NCI-H1048 (cell line): Measurements from ENCODE around the gene STXBP6.

Source experiments
- DNase-seq: peaks from one replicate; lab custom pipeline; 2025; lab: John Stamatoyannopoulos, UW

Gene STXBP6

DNA sequence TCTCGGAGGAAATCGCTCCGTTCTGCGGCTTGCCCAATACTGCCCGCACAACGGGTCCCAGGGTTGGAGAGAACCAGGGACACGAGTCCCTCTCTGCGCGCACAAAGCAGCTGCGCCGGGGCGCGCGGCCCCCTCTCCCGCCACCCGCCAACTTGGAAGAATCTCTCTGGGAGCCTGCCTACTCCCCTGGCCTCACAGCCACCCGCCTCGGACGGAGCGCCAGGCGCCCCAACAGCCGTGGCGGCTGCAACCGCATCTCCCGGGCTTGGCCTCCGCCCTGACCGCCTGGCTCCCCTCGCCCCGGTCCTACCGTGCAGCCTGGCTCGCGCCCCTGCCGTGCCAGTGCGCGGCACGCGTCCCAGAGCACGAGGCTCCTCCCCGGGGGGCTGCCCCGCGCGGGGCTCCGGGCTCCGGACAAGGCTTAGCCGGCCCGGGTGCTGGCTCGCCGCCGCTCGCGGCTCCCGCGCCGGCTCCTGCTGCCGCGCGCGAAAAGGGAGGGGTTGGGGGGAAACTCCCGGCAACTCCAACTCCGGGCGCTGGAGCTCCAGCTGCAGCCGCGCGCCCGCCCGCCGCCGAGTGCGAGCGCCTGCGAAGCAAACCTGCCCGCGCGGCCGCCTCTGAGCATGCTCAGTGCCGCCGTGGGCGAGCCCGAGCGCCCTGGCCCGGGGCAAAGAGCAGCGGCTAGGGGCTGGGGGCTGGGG is at the start of gene STXBP6:
TSS of gene STXBP6 (minus strand) at position 580 of the 701 bp plus-strand sequence. CDS start 75,329 bp downstream, outside the sequence.
- DNase-seq = no peak

DNA sequence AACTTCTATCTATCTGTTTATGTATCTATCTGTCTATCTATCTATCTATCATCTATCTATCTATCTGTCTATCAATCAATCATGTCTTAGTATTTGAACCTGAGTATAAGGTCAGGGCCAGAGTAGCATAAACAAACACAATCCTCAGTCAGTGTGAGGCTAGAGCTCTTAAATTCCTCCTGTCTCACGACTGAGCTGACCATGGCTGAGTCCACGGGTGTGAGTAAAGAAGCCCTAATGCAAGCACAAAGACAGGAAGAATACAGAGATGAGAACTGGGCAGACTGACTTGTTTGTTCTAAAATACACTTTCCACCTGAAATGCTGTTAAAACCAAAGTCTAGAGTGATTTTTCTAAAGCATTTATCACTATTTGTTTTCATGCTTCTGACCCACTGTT is 47.2 kb upstream of the STXBP6 start:
- DNase-seq = no peak

DNA sequence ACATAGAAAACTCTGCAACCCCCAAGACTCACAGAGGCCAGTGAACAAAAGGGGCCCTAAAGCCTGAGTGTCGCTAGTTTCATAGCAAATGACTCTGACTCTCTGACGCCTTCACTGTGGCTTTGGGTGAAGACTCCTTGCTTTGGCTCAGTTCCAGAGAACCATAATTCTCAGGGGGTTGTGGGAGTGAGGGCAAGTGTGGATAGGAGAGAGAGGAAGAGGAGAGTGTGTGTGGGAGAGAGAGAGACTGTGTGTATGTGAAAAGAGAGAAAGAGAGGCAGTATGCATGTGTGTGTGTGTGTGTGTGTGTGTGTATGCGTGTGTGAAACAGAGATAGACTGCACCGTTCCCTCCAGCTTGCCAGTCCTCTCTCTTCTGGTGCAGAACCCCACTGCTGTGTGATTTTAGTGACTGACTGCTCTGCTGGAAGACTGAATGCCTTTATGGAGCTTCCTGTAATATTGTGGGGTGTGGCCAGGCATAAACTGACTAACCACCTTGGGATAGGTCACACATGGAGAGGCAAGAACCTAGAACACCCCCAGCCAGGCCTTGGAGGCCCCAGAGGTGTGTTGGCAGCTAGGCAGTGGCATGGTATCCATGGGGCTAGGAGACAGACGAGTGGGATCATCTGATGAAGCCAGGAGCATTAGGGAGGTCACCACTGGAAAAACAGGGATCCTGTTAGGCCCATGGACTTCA is 45.9 kb upstream of the STXBP6 start:
- DNase-seq = no peak

DNA sequence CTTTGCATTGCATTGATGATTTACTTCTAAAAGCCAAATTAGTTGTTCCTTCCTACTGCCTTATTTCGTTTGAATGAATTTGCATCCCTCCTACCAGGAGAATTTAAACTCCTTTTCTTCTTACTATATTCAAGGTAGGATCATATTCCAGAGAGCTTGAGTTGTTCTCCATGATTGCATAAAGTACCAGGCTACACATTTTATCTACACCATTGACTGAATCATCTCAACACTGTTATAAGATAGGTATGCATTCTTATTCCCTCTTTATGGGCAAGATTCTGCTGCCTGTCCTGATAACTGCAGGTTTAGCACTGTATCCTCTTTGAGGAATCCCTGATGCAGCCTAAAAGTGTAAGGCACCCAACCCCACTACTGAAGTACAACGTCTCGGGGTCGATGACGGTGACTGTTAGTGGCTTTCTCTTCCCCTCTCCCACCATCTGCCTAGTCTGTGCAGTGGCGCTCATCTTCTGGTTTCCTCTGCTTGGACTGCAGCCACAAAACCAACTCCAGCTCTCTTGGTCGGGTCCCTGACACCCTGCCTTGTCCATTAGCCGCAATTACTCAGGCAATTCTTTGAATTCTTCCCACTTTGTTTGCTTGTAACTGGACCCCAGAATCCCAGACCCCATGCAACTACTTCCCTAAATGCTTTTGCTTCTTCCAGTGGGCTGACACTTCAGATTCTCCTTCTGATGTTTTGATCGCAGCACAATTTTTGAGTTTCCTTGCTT is 44.4 kb upstream of the STXBP6 start:
- DNase-seq = no peak

- DNase-seq = no peak
Observed at GRCh38 chr14:25092258-25092740, 42.4 kb upstream of the STXBP6 start.

- no peak for DNase-seq
Observed at GRCh38 chr14:25090716-25091454, 40.9 kb upstream of the STXBP6 start.

DNA sequence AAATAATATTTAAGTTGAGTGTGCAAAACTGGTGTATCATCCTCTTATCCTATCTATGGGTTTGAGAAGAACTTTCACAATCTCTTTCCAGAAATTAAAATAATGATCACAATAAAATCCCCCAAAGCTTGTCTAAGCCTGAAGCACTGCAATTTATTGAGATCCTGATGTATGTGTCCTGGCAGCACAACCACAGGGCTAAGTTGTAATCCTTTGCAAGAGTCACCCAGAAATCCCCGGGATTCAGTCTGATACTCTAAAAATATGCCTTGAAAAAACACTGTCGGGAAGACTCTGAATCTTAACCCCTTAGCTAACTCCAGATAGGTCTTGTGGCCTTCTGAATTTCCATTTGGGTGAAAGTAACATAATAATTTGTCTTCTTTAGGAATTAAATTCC is 40.3 kb upstream of the STXBP6 start:
- DNase-seq = no peak

DNA sequence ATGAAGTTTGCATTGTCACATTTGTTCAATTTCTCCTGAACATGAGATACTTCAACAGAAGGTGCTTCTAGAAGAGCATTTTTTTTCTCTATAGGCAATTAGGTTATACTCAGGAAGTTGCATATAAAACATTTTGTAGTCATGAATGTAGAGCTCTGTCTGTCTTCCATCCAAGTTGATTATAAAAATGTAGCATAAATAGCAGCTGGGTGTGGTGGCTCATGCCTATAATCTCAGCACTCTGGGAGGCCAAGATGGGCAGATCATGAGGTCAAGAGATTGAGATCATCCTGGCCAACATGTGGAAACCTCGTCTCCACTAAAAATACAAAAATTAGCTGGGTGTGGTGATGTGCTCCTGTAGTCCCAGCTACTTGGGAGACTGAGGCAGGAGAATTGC is 39.5 kb upstream of the STXBP6 start:
- DNase-seq = no peak

DNA sequence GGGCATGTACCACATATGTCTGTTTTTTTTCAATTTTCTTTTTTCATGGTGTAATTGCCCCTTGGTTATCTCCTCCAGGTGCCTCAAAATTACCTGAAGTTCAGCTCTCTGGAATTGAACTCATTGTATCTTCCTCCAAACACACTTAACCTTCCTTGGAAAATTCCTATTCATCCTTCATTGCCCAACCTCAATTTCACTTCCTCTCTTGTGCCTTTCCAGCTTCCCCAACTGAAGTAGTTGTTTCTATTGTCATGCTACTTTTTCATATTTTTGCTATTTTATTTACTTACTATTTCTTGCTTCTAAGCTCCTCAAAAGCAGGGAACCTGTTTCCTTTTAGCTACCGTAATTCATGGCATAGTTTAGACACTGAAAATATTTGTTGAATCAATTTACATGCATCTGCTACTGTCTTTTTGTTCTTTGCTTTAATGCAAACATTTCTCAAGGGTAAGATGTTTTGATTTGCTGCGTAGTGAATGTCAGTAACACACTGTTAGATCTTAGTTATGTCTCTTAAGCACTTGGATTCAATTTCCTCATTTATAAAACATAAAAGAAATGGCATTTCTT is 37.0 kb upstream of the STXBP6 start:
- no peak for DNase-seq

DNA sequence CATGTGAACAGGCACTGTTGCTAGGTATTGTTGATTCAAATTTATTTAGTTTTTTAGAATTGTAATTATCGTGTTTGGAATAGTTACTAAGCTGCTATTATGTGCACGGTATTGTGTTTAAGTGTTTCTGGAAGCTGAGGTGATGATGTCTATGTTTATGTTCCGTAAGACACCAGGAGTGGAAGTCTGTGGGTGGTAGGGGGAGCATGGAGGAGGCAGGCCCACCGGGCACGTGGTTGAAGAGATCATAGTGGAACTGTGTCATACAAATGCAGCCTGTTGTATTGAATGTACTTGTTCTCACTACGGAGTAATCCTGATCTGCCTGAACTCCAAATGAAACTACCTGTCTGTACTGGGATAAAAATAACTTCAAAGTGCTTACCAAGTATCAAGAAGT is 36.1 kb upstream of the STXBP6 start:
- DNase-seq = no peak

DNA sequence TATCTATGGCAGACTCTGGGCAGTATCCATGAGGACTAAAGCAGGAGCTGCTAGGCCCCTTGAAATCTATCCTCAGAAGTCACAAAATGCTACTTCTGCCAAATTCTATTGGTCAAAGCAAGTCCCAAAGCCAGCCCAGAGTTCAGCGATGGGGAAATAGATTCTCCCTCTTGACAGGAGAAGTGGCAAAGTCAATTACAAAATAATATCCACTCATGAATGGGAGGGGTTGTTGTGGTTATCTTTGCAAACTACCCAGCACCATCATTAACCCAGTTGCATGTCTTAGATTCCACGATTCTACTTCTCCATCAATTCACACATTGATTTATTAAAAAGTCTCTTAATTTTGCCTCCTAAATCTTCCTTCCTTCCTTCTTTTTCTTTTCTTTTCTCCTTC is 30.7 kb upstream of the STXBP6 start:
- DNase-seq = no peak

GRCh38 chr14:25079311-25079710 is 29.4 kb upstream of the STXBP6 start:
- DNase-seq = no peak

DNA sequence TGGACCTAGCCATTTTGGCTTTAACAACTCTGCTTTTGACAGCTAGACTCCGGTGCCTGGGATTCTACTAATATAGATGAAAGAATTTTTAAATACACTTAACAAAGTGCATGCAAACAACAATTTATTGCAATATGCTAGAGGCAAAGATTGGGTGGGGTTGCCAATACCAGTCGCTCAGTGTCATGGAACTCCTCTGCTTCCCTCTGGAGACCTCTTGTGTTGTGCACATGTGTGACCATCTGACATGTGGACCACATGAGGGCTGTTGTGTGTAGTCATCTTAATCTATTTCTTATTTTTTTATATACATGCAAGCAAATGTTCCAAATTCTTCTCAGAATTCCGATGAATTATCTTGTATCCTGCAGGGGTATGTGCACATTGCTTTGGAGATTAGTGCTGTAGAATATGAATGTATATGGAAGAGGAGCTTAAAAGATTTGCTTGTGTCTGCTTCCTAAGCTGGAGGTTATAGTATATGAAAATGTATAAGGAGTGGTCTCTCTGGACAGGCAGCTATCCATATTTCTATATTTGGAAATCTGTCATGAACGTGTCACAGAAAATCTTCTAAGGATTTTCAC is 24.2 kb upstream of the STXBP6 start:
- no peak for DNase-seq

- no peak for DNase-seq
Observed at GRCh38 chr14:25069879-25070278, 19.9 kb upstream of the STXBP6 start.

- no peak for DNase-seq
Observed at GRCh38 chr14:25067600-25067999, 17.7 kb upstream of the STXBP6 start.

DNA sequence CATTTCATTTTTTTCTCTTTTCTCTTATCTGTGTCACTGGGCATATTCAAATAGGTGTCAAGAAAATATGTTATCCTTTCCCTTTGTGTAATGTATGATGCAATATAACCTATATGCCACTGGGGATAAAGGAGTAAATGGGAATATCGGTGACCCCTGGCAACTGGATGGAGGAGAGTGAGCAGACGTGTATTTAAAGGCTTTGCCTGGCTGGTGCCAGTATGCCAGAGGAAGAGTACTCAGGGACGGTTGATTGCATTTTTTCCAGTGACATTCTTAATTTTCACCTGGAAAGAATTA is 12.0 kb upstream of the STXBP6 start:
- no peak for DNase-seq

- no peak for DNase-seq
Observed at GRCh38 chr14:25056688-25057078, 6.7 kb upstream of the STXBP6 start.

DNA sequence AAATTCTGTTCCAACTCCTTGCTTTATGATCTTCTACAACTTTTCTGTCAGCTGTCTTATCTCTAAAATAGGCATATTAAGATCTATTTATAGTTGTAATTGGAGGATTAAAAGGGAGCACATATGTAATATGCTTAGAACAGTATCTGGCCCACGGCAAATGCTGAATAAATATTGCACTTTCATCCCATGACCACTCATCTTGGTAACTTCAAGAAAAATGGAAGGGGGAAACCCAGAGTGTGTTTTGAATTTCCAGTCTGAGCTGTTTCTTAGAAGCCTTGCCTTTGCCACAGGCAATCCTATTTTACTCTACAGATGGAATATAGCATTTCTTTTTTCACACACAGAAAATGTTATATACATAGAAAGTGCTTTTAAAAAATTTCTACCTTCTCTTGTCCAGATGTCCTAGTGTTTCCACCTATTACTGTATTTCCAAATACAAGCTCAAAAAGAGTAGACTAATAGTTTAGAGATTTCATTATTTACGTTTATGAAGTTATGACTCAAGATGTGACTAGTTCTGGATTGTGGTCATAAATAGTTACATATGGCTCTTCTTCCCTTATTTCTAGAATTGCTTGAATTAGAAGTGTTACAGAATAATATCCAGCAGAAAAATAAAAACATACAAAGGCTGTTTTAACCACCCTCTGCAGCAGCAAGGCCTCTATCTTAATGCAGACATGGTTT is 6.2 kb upstream of the STXBP6 start:
- DNase-seq = no peak

GRCh38 chr14:25055005-25055404 is 5.1 kb upstream of the STXBP6 start:
- no peak for DNase-seq

DNA sequence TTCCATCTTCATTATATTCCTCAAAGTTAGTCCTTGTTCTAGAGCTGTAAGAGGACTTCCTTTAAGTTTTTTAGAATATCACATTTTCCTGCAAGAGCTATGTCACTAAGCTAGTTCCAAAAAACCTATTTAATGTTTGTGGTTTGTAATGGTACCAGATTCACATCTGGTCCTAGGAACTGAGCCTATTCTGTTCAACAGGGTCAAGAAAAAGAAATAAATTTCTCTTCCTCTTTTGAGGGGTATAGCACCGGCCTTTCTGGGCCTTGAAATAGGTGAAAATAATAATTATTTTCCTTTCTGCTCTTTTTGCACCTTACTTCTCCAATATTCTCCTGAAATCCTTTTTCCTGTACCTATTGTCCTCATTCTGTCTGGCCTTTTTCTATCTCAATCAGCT is 3.6 kb upstream of the STXBP6 start:
- DNase-seq = no peak

DNA sequence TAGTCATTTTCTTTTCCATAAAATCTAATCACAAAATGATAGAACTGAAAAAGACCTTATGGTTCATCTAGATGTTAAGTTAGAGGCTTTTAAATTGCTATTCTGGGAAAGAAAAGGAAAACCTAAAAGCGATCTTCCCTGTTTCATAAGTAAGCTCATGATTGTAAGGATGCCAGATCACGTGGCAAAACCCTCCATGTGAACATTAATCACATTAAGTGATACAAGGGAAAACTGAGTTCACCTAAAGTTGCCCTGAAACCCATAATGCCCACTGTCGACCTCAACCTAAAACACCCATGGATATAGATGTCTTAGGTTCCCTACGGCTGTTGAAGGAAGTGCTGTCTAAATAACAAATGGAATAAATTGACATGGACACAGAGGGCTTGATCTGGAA is 3.0 kb upstream of the STXBP6 start:
- no peak for DNase-seq
